RWPE2 (cell line): ENCODE measurements around the gene NXN.

Experiments
- ATAC-seq: fragments of 200-7000 bp; cut with Tn5 transposase; 3 replicates; pipeline ENCODE4 v1.9.1; 2021; ENCODE audit warnings: low read depth
- DNase-seq: peaks from one replicate; pipeline ENCODE4 v3.0.0-alpha.2; 2020; ENCODE audit warnings: low spot score
- H3K27ac ChIP-seq: fragments of 450-650 bp; 2 replicates; pipeline ENCODE4 v1.5.1; 2017; ENCODE audit warnings: mild to moderate bottlenecking; ENCODE audit not compliant: poor library complexity, severe bottlenecking
- H3K27me3 ChIP-seq: fragments of 250-450 bp; sonication (Bioruptor Pico); 2 replicates; pipeline ENCODE4 v1.5.1; 2021; ENCODE audit warnings: mild to moderate bottlenecking, moderate library complexity; ENCODE audit not compliant: insufficient read depth, poor library complexity, severe bottlenecking
- H3K36me3 ChIP-seq: fragments of 250-450 bp; sonication (Bioruptor Pico); 2 replicates; pipeline ENCODE4 v1.5.1; 2020; ENCODE audit warnings: low read depth, mild to moderate bottlenecking, moderate library complexity
- H3K4me1 ChIP-seq: fragments of 250-450 bp; sonication (Bioruptor Pico); 2 replicates; pipeline ENCODE4 v1.5.1; 2021; ENCODE audit warnings: mild to moderate bottlenecking, moderate library complexity; ENCODE audit not compliant: insufficient read depth, poor library complexity, severe bottlenecking
- H3K4me3 ChIP-seq: fragments of 250-450 bp; sonication (Bioruptor Pico); 2 replicates; pipeline ENCODE4 v1.5.1; 2021; ENCODE audit warnings: mild to moderate bottlenecking, moderate library complexity; ENCODE audit not compliant: severe bottlenecking
- H3K9me3 ChIP-seq: fragments of 250-450 bp; sonication (Bioruptor Pico); 2 replicates; pipeline ENCODE4 v1.5.1; 2021; ENCODE audit warnings: mild to moderate bottlenecking, moderate library complexity; ENCODE audit not compliant: severe bottlenecking
- TF ChIP-seq, protein P1 (sequence below): fragments of 450-650 bp; IDR thresholded peaks from one replicate; pipeline ENCODE4 v1.5.1; 2017; ENCODE audit warnings: mild to moderate bottlenecking, moderate library complexity; ENCODE audit not compliant: poor library complexity, severe bottlenecking

NXN gene

GRCh38 chr17:828761-829160 lies 150.8 kb downstream of the NXN start:
- Histone ChIP-seq H3K4me1 (no peaks in the 10 kb centered on the region), H3K27me3 (no peaks in the 10 kb centered on the region), H3K9me3 (peaks cover 2% of the 10 kb centered on the region), H3K36me3 (peaks cover 32% of the 10 kb centered on the region), H3K27ac (no peak overlapping the region), H3K4me3 (no peak overlapping the region)
- TF ChIP-seq, protein P1, sequence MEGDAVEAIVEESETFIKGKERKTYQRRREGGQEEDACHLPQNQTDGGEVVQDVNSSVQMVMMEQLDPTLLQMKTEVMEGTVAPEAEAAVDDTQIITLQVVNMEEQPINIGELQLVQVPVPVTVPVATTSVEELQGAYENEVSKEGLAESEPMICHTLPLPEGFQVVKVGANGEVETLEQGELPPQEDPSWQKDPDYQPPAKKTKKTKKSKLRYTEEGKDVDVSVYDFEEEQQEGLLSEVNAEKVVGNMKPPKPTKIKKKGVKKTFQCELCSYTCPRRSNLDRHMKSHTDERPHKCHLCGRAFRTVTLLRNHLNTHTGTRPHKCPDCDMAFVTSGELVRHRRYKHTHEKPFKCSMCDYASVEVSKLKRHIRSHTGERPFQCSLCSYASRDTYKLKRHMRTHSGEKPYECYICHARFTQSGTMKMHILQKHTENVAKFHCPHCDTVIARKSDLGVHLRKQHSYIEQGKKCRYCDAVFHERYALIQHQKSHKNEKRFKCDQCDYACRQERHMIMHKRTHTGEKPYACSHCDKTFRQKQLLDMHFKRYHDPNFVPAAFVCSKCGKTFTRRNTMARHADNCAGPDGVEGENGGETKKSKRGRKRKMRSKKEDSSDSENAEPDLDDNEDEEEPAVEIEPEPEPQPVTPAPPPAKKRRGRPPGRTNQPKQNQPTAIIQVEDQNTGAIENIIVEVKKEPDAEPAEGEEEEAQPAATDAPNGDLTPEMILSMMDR = no peak
- ATAC-seq (no peak), DNase-seq (no peak)

DNA sequence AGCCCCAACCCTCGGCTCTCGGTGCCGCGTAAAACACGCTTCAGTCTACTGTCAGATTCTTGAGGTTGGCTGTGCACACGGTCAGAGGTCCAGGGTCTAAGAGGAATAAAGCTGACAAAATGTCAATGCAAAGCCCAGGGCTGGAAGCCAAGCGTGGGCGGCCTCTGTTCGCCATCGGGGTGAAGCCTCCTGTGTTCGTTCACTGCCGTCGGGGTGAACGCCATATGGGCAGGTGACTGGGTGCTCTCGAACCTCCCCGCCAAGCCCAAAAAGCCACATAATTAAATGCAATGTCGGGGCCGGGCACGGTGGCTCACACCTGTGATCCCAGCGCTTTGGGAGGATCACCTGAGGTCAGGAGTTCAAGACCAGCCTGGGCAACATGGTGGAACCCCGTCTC lies 152.8 kb downstream of the NXN start:
- no peaks in the 10 kb centered on the region for H3K4me1 ChIP-seq
- ATAC-seq (no peak), DNase-seq (no peak)
- H3K27me3 ChIP-seq = no peaks in the 10 kb centered on the region
- no peak overlapping the region for H3K27ac ChIP-seq
- TF ChIP-seq, protein P1 = no peak
- peaks cover 52% of the 10 kb centered on the region for H3K36me3 ChIP-seq
- H3K4me3 ChIP-seq = no peak overlapping the region
- H3K9me3 ChIP-seq = no peaks in the 10 kb centered on the region

GRCh38 chr17:825216-825615 lies 154.4 kb downstream of the NXN start:
- no peaks in the 10 kb centered on the region for H3K27me3 ChIP-seq
- H3K4me1 ChIP-seq = no peaks in the 10 kb centered on the region
- no peak overlapping the region for H3K4me3 ChIP-seq
- TF ChIP-seq, protein P1 = no peak
- H3K9me3 ChIP-seq = no peaks in the 10 kb centered on the region
- DNase-seq (no peak), ATAC-seq (no peak)
- no peak overlapping the region for H3K27ac ChIP-seq
- H3K36me3 ChIP-seq = peaks cover 55% of the 10 kb centered on the region

DNA sequence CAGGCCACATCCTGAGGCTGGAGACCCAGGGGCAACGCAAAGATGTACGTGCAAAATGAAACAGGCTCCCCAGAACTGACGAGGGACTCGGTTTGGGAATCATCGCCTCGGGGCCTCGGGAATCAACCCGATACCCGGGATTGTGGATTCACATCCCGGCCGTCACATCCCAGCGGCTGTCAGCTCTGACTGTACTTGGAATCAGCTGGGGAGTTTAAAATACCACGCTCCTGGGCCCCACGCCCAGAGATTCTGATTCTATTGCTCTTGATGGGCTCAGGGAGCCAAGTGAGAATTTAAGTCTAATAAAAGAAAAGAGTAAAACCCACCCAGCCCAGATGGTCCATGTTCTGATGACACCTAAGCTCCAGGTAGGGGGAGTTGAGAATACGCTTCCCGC lies 155.2 kb downstream of the NXN start:
- Histone ChIP-seq H3K27ac (no peak overlapping the region), H3K9me3 (no peaks in the 10 kb centered on the region), H3K36me3 (peaks cover 56% of the 10 kb centered on the region), H3K4me3 (no peak overlapping the region), H3K27me3 (no peaks in the 10 kb centered on the region), H3K4me1 (no peaks in the 10 kb centered on the region)
- ATAC-seq = no peak
- TF ChIP-seq, protein P1 = no peak
- DNase-seq = no peak

- ATAC-seq (no peak), DNase-seq (no peak)
- no peaks in the 10 kb centered on the region for H3K27me3 ChIP-seq
- no peak overlapping the region for H3K4me3 ChIP-seq
- TF ChIP-seq, protein P1 = no peak
- no peaks in the 10 kb centered on the region for H3K9me3 ChIP-seq
- peaks cover 63% of the 10 kb centered on the region for H3K36me3 ChIP-seq
- H3K4me1 ChIP-seq = no peaks in the 10 kb centered on the region
- H3K27ac ChIP-seq = no peak overlapping the region
Measured at GRCh38 chr17:823501-823902, 156.1 kb downstream of the NXN start.
